ENCODE results near the gene TSC2. TPM values are rescaled to one million over a fixed set of nuclear protein-coding genes. Genes with fewer than 3 reads are reported as not detected.

TSC2 gene
- total and polyA plus RNA-seq, 2 donors (not counting 1 experiment from before 2014, with no cell fraction given) = 24.5 to 46.6 TPM

DNA sequence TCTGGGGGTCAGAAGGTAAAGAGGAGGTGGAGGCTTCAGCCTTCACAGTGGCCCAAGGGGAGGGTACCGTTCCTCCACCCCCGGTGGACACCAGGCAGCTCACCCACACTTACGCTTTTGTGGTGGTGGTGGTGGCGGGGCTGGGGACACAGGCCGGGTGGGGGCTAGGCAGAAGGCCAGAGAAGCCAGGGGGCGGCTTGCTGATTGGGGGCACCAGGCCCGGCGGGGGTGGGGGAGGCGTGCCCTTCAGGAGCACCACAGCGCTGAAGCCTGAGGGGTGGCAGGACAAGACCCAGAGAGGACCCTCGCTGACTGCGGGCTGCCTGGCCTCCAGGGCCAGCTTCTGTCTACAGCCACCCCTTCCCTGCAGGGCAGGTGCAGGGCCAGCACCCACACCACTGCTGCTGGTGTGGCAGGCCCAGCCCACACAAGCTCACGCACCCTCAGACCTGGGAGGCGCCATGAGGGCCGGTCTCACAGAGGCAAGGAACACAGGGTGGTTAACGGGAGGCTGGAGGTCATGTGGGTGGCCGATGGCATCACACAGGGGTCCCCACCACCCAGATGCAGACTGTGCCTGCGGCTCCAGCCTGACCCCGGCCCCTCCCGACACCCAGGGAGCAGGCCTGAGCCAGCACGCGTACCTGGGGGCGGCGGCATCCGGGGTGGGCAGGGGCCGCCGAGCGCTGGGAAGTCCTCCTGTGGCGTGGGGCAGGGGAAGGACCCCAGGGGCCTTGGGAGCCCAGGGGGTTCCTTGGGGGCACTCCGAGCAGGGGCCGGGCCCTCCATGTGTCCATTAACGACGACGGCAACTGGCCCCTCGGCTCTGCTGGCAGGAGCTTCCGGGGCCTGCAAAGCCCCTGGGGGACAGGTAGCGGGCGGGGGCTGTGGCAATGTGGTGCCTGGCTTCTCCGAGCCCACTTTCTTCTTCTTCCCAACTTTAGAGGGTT lies 48.7 kb upstream of the TSC2 start:
- no peaks in the 10 kb centered on the region for H3K27me3 ChIP-seq (ENCODE audit: control insufficient read depth, insufficient read depth, low read length)
- H3K9ac ChIP-seq (ENCODE audit: insufficient read depth, low read length) = no peak overlapping the region
- no peaks in the 10 kb centered on the region for H3K9me3 ChIP-seq (ENCODE audit: control insufficient read depth, insufficient read depth, low read depth, low read length)
- peaks cover 42% of the 10 kb centered on the region for H3K36me3 ChIP-seq (ENCODE audit: control insufficient read depth, insufficient read depth, low read length)
- no peak for DNase-seq (ENCODE audit: low read depth in 2 of 2)
- no peak overlapping the region for H3K27ac ChIP-seq (ENCODE audit: insufficient read depth, low read length)
- H4K20me1 ChIP-seq (ENCODE audit: control insufficient read depth, extremely low read depth, insufficient read depth, low read length) = no peaks in the 10 kb centered on the region
- no peak overlapping the region for H2AFZ ChIP-seq (ENCODE audit: low read length)
- TF ChIP-seq EZH2 (IDR thresholded peaks at IDR 0.05; ENCODE audit: low read length, missing control alignments) = no peak
- TF ChIP-seq, protein P1, sequence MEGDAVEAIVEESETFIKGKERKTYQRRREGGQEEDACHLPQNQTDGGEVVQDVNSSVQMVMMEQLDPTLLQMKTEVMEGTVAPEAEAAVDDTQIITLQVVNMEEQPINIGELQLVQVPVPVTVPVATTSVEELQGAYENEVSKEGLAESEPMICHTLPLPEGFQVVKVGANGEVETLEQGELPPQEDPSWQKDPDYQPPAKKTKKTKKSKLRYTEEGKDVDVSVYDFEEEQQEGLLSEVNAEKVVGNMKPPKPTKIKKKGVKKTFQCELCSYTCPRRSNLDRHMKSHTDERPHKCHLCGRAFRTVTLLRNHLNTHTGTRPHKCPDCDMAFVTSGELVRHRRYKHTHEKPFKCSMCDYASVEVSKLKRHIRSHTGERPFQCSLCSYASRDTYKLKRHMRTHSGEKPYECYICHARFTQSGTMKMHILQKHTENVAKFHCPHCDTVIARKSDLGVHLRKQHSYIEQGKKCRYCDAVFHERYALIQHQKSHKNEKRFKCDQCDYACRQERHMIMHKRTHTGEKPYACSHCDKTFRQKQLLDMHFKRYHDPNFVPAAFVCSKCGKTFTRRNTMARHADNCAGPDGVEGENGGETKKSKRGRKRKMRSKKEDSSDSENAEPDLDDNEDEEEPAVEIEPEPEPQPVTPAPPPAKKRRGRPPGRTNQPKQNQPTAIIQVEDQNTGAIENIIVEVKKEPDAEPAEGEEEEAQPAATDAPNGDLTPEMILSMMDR (conservative IDR thresholded peaks at IDR 0.05 in 1 of 2, IDR thresholded peaks at IDR 0.05 in 1 of 2; ENCODE audit: low read depth in 1 of 2, low read length in 2 of 2) = no peak
- peaks cover 8% of the 10 kb centered on the region for H3K4me1 ChIP-seq (ENCODE audit: control insufficient read depth, extremely low read depth, insufficient read depth, low read length)
- no peak overlapping the region for H3K4me2 ChIP-seq (ENCODE audit: extremely low read depth, insufficient read depth, low read length)
- H3K79me2 ChIP-seq (ENCODE audit: control insufficient read depth, insufficient read depth, low read length) = peaks cover 15% of the 10 kb centered on the region
- no peak overlapping the region for H3K4me3 ChIP-seq (replicated peaks in 1 of 4; ENCODE audit: control extremely low read depth in 1 of 4, insufficient read depth in 1 of 4, low read depth in 3 of 4, low read length in 4 of 4)

DNA sequence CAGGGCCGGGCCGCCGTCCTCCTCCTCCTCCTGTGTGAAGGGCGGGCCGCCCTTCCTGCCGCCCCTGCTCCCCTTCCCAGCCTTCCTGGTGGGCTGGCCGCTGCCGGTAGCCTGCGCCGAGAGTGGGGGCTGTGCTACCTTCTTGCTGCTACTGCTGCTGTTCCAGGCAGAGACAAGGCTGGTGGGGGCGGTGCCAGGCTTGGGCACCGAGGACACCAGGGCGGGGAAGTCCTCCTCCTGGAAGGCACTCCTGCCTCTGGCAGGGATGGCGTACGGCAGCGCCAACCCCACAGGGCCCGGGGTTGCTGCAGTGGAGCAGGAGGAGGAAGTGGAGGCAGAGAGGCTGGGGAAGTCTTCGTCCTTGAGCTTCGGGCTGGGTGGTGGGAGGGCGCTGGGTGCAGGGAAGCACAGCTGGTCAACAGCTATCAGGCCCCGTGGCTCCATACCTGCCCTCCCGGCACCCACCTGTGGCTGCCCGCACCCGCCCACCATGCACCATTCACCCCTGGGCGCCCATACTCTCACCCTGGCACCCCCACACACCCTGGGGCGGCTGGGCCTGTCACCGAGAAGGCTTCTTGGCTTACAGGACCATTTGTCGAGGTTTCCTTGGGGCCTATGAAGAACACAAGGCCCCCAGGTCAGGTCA lies 47.8 kb upstream of the TSC2 start:
- Histone ChIP-seq H3K36me3 (ENCODE audit: control insufficient read depth, insufficient read depth, low read length) (peaks cover 46% of the 10 kb centered on the region), H4K20me1 (ENCODE audit: control insufficient read depth, extremely low read depth, insufficient read depth, low read length) (no peaks in the 10 kb centered on the region), H3K4me1 (ENCODE audit: control insufficient read depth, extremely low read depth, insufficient read depth, low read length) (peaks cover 14% of the 10 kb centered on the region), H3K27ac (ENCODE audit: insufficient read depth, low read length) (no peak overlapping the region), H2AFZ (ENCODE audit: low read length) (no peak overlapping the region), H3K4me2 (ENCODE audit: extremely low read depth, insufficient read depth, low read length) (no peak overlapping the region), H3K9me3 (ENCODE audit: control insufficient read depth, insufficient read depth, low read depth, low read length) (no peaks in the 10 kb centered on the region), H3K9ac (ENCODE audit: insufficient read depth, low read length) (no peak overlapping the region), H3K79me2 (ENCODE audit: control insufficient read depth, insufficient read depth, low read length) (peaks cover 24% of the 10 kb centered on the region), H3K4me3 (replicated peaks in 1 of 4; ENCODE audit: control extremely low read depth in 1 of 4, insufficient read depth in 1 of 4, low read depth in 3 of 4, low read length in 4 of 4) (no peak overlapping the region), H3K27me3 (ENCODE audit: control insufficient read depth, insufficient read depth, low read length) (no peaks in the 10 kb centered on the region)
- no peak for DNase-seq (ENCODE audit: low read depth in 2 of 2)
- no peak for TF ChIP-seq EZH2 (IDR thresholded peaks at IDR 0.05; ENCODE audit: low read length, missing control alignments)
- TF ChIP-seq, protein P1 (conservative IDR thresholded peaks at IDR 0.05 in 1 of 2, IDR thresholded peaks at IDR 0.05 in 1 of 2; ENCODE audit: low read depth in 1 of 2, low read length in 2 of 2) = no peak

DNA sequence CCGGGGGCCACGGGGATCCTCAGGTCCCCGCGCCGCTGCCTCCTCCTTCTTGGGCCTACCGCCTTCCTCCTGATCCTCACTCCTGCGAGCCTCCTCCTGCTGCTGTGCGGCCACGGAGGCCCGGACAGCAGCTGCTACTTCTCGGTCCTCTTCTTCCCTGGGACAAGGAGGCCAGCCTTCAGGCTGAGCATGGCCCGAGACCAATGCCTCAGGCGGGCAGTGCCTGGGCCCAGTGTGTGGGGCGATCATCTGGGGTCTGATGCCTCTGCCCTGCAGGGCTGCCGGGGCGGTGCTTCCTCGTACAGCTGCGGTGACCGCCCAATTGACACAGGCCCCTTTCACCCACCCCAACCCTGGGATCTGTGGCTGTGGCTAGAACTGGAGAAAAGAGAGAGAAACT lies 46.8 kb upstream of the TSC2 start:
- no peak for DNase-seq (ENCODE audit: low read depth in 2 of 2)

More for the DNA sequence above, 46.8 kb upstream of the TSC2 start:
- H3K79me2 ChIP-seq (ENCODE audit: control insufficient read depth, insufficient read depth, low read length) = peaks cover 34% of the 10 kb centered on the region
- no peak overlapping the region for H3K27ac ChIP-seq (ENCODE audit: insufficient read depth, low read length)
- peaks cover 14% of the 10 kb centered on the region for H3K4me1 ChIP-seq (ENCODE audit: control insufficient read depth, extremely low read depth, insufficient read depth, low read length)
- H3K27me3 ChIP-seq (ENCODE audit: control insufficient read depth, insufficient read depth, low read length) = no peaks in the 10 kb centered on the region
- no peak overlapping the region for H3K9ac ChIP-seq (ENCODE audit: insufficient read depth, low read length)
- no peaks in the 10 kb centered on the region for H4K20me1 ChIP-seq (ENCODE audit: control insufficient read depth, extremely low read depth, insufficient read depth, low read length)
- no peak for TF ChIP-seq EZH2 (IDR thresholded peaks at IDR 0.05; ENCODE audit: low read length, missing control alignments)
- TF ChIP-seq, protein P1 (conservative IDR thresholded peaks at IDR 0.05 in 1 of 2, IDR thresholded peaks at IDR 0.05 in 1 of 2; ENCODE audit: low read depth in 1 of 2, low read length in 2 of 2) = no peak
- H3K4me3 ChIP-seq (replicated peaks in 1 of 4; ENCODE audit: control extremely low read depth in 1 of 4, insufficient read depth in 1 of 4, low read depth in 3 of 4, low read length in 4 of 4) = no peak overlapping the region
- H2AFZ ChIP-seq (ENCODE audit: low read length) = no peak overlapping the region
- H3K36me3 ChIP-seq (ENCODE audit: control insufficient read depth, insufficient read depth, low read length) = peaks cover 46% of the 10 kb centered on the region
- no peak overlapping the region for H3K4me2 ChIP-seq (ENCODE audit: extremely low read depth, insufficient read depth, low read length)
- H3K9me3 ChIP-seq (ENCODE audit: control insufficient read depth, insufficient read depth, low read depth, low read length) = no peaks in the 10 kb centered on the region
